CD14-positive monocyte (primary cell): Measurements from ENCODE around the gene SLITRK6. TPM values are rescaled to one million over a fixed set of nuclear protein-coding genes. Genes with fewer than 3 reads are reported as not detected.
"Not testable (repeated sequence)": the region's sequence is repeated elsewhere in the genome, so short reads cannot be mapped to it uniquely, and the experiment has no call there.

Experiments
- DNase-seq, 3 donors: peaks; one replicate each; pipeline ENCODE4 v3.0.0-alpha.2; 2011 to 2022
- H2AFZ ChIP-seq: 2 replicates; pipeline ENCODE4 v1.6.0; 2012; ENCODE audit warnings: mild to moderate bottlenecking, low read depth, low read length, inconsistent platforms; ENCODE audit not compliant: insufficient read depth, poor library complexity, severe bottlenecking
- H3K27ac ChIP-seq, 2 donors: 1 replicate in 1 of 2; 2 replicates in 1 of 2; pipeline ENCODE4 v1.5.1; 2012 to 2013; ENCODE audit warnings: low read length in 2 of 2, control low read depth in 1 of 2, inconsistent platforms in 1 of 2, low read depth in 1 of 2, mild to moderate bottlenecking in 1 of 2
- H3K27me3 ChIP-seq, 2 donors: one replicate each; pipeline versions ENCODE4 v1.6.0 to v1.6.1; 2011 to 2013; ENCODE audit warnings: low read length in 2 of 2; ENCODE audit not compliant: control insufficient read depth in 2 of 2, insufficient read depth in 2 of 2
- H3K36me3 ChIP-seq, 2 donors: replicated peaks in 1 of 2; 1 replicate in 1 of 2; 2 replicates in 1 of 2; pipeline versions ENCODE4 v1.5.1 to v1.6.1; 2012 to 2013; ENCODE audit warnings: low read length in 2 of 2, control low read depth in 1 of 2, inconsistent platforms in 1 of 2, mild to moderate bottlenecking in 1 of 2; ENCODE audit not compliant: insufficient read depth in 2 of 2, control insufficient read depth in 1 of 2
- H3K4me1 ChIP-seq, 2 donors: 1 replicate in 1 of 2; 2 replicates in 1 of 2; pipeline versions ENCODE4 v1.5.1 to v1.6.1; 2012 to 2013; ENCODE audit warnings: low read length in 2 of 2, control low read depth in 1 of 2, inconsistent platforms in 1 of 2, mild to moderate bottlenecking in 1 of 2, moderate library complexity in 1 of 2; ENCODE audit not compliant: insufficient read depth in 2 of 2, control insufficient read depth in 1 of 2
- H3K4me2 ChIP-seq: replicated peaks from 2 replicates; pipeline ENCODE3; 2012; ENCODE audit warnings: low read length, moderate library complexity, mild to moderate bottlenecking; ENCODE audit not compliant: poor library complexity, severe bottlenecking; ENCODE audit errors: extremely low read depth
- H3K4me3 ChIP-seq, 3 experiments: fragments of 200-600 bp in 1 of 3; sonication (generic) in 1 of 3; replicated peaks in 1 of 3; 1 replicate in 2 of 3; 2 replicates in 1 of 3; pipeline ENCODE4 v1.5.1; 2011 to 2013; ENCODE audit warnings: low read length in 3 of 3, mild to moderate bottlenecking in 3 of 3, control low read depth in 2 of 3, low read depth in 2 of 3, inconsistent platforms in 1 of 3, moderate library complexity in 1 of 3
- H3K79me2 ChIP-seq: 2 replicates; pipeline ENCODE4 v1.6.0; 2012; ENCODE audit warnings: mild to moderate bottlenecking, control low read depth, inconsistent platforms, low read length, moderate library complexity; ENCODE audit not compliant: insufficient read depth
- H3K9ac ChIP-seq: 2 replicates; pipeline ENCODE4 v1.6.0; 2017; ENCODE audit warnings: low read length, mild to moderate bottlenecking; ENCODE audit not compliant: insufficient read depth, poor library complexity, severe bottlenecking
- H3K9me3 ChIP-seq, 2 donors: replicated peaks in 1 of 2; 1 replicate in 1 of 2; 2 replicates in 1 of 2; pipeline versions ENCODE4 v1.5.1 to v1.6.1; 2012 to 2013; ENCODE audit warnings: low read length in 2 of 2, control low read depth in 1 of 2; ENCODE audit not compliant: control insufficient read depth in 1 of 2, insufficient read depth in 1 of 2
- H4K20me1 ChIP-seq: 2 replicates; pipeline ENCODE4 v1.6.0; 2012; ENCODE audit warnings: mild to moderate bottlenecking, low read length, control low read depth, moderate library complexity; ENCODE audit not compliant: insufficient read depth
- H3K27ac Mint-ChIP-seq, 7 donors: one replicate each; pipeline ENCODE4 v1.8.0; 2020; ENCODE audit warnings: mild to moderate bottlenecking in 7 of 7, mixed read lengths in 7 of 7, moderate library complexity in 6 of 7, inconsistent platforms in 2 of 7
- H3K27me3 Mint-ChIP-seq, 3 donors: one replicate each; pipeline ENCODE4 v1.8.0; 2021 to 2022; ENCODE audit warnings: low read depth in 3 of 3, mild to moderate bottlenecking in 3 of 3, mixed read lengths in 3 of 3, moderate library complexity in 3 of 3, inconsistent platforms in 1 of 3
- H3K36me3 Mint-ChIP-seq, 2 donors: one replicate each; pipeline ENCODE4 v1.8.0; 2020; ENCODE audit warnings: mixed read lengths in 2 of 2, inconsistent platforms in 1 of 2, mild to moderate bottlenecking in 1 of 2
- H3K4me1 Mint-ChIP-seq: one replicate; pipeline ENCODE4 v1.8.0; 2020; ENCODE audit warnings: mild to moderate bottlenecking, mixed read lengths
- H3K4me3 Mint-ChIP-seq, 2 donors: one replicate each; pipeline ENCODE4 v1.8.0; 2020; ENCODE audit warnings: mild to moderate bottlenecking in 2 of 2, mixed read lengths in 2 of 2, moderate library complexity in 1 of 2
- H3K9me3 Mint-ChIP-seq, 7 donors: one replicate each; pipeline ENCODE4 v1.8.0; 2020 to 2022; ENCODE audit warnings: mixed read lengths in 7 of 7, mild to moderate bottlenecking in 6 of 7, moderate library complexity in 6 of 7, inconsistent platforms in 2 of 7
- WGBS: methylation state at CpG from one replicate; pipeline ENCODE4 v1.1.5; 2013; ENCODE audit warnings: missing lambda C conversion rate; ENCODE audit not compliant: insufficient coverage; 5-methylcytosine and 5-hydroxymethylcytosine counted together
- intact Hi-C, 2 donors: fragments of 100-400 bp; cut with micrococcal nuclease; formaldehyde crosslinking; loops; one replicate each; pipeline versions ENCODE4 v1.15.0 to v1.15.1; 2023
- polyA plus RNA-seq, 3 donors: library from polyadenylated mRNA; depleted of rRNA in 1 of 3; unstranded in 2 of 3; stranded (reverse) in 1 of 3; fragments of 300-500 nt in 2 of 3; fragments of >200 nt in 1 of 3; fragmentation: Illumina TruSeq in 2 of 3; gene quantifications; 1 replicate in 2 of 3; 2 replicates in 1 of 3; pipeline ENCODE4 v1.2.3, GENCODE V29; 2012 to 2021
- TF ChIP-seq, protein P1 (sequence below): fragments of 200-600 bp; IDR thresholded peaks from one replicate; pipeline ENCODE4 v1.8.0; 2022; ENCODE audit warnings: antibody characterized with exemption, mild to moderate bottlenecking

SLITRK6 gene
- polyA plus RNA-seq, 3 donors, result not detected

GRCh38 chr13:85755123-85755522 is 44.1 kb downstream of the SLITRK6 start:
- Histone ChIP-seq H3K4me3 (no peak overlapping the region), H3K36me3 (no peaks in the 10 kb centered on the region), H3K27me3 (no peaks in the 10 kb centered on the region), H3K9ac (no peak overlapping the region), H2AFZ (no peak overlapping the region), H4K20me1 (no peaks in the 10 kb centered on the region), H3K4me2 (no peak overlapping the region), H3K27ac (no peak overlapping the region), H3K4me1 (no peaks in the 10 kb centered on the region), H3K9me3 (no peaks in the 10 kb centered on the region), H3K79me2 (no peaks in the 10 kb centered on the region)
- peaks cover 0 to 2% (median 0%) of the 10 kb centered on the region in 3 donors for H3K27me3 Mint-ChIP-seq
- no peak overlapping the region for H3K4me3 Mint-ChIP-seq
- no CpG with 5 or more reads among the region's 2 CpGs for WGBS
- intact Hi-C loops, result no loop called here
- peaks cover 0 to 7% (median 2%) of the 10 kb centered on the region in 7 donors for H3K9me3 Mint-ChIP-seq
- H3K36me3 Mint-ChIP-seq, result no peaks in the 10 kb centered on the region
- no peak for DNase-seq
- no peaks in the 10 kb centered on the region for H3K4me1 Mint-ChIP-seq
- H3K27ac Mint-ChIP-seq, result no peak overlapping the region
- TF ChIP-seq, protein P1, sequence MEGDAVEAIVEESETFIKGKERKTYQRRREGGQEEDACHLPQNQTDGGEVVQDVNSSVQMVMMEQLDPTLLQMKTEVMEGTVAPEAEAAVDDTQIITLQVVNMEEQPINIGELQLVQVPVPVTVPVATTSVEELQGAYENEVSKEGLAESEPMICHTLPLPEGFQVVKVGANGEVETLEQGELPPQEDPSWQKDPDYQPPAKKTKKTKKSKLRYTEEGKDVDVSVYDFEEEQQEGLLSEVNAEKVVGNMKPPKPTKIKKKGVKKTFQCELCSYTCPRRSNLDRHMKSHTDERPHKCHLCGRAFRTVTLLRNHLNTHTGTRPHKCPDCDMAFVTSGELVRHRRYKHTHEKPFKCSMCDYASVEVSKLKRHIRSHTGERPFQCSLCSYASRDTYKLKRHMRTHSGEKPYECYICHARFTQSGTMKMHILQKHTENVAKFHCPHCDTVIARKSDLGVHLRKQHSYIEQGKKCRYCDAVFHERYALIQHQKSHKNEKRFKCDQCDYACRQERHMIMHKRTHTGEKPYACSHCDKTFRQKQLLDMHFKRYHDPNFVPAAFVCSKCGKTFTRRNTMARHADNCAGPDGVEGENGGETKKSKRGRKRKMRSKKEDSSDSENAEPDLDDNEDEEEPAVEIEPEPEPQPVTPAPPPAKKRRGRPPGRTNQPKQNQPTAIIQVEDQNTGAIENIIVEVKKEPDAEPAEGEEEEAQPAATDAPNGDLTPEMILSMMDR, result no peak

DNA sequence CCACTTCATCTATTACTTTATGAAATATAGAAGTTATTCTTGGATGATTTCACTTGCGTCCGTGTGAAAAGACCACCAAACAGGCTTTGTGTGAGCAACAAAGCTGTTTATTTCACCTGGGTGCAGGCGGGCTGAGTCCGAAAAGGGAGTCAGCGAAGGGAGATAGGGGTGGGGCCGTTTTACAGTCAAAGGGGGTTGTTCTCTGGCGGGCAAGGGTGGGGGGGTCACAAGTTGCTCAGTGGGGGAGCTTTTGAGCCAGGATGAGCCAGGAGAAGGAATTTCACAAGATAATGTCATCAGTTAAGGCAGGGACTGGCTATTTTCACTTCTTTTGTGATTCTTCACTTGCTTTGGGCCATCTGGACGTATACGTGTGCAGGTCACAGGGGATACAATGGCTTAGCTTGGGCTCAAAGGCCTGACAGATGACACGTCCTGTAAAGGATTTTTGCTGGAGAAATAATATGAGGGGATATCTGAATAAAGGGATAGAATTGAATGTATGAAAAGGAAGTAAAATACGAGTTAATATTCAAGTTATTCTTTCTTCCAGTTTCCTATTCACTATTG is 55.9 kb downstream of the SLITRK6 start:
- H3K9me3 ChIP-seq, H3K4me1 ChIP-seq, DNase-seq, intact Hi-C loops, H2AFZ ChIP-seq, H3K27ac ChIP-seq, H3K27me3 ChIP-seq, H3K9ac ChIP-seq, H3K9me3 Mint-ChIP-seq, H3K4me3 Mint-ChIP-seq, H3K36me3 Mint-ChIP-seq, H3K27me3 Mint-ChIP-seq, H3K79me2 ChIP-seq, H3K4me1 Mint-ChIP-seq, H3K36me3 ChIP-seq, H3K4me3 ChIP-seq, H3K4me2 ChIP-seq, H3K27ac Mint-ChIP-seq, H4K20me1 ChIP-seq: not testable (repeated sequence)
- WGBS, result 67% methylated on average over 4 of the region's 11 CpGs
